Chondrocyte (in vitro differentiated cells): ENCODE data around the gene ADGRG4. TPM values are rescaled to one million over a fixed set of nuclear protein-coding genes. Genes with fewer than 3 reads are reported as not detected.

ENCODE experiments used
- DNase-seq: peaks from one replicate; pipeline ENCODE4 v3.0.0; 2021; ENCODE audit warnings: mixed read lengths, low spot score
- H3K27ac Mint-ChIP-seq: one replicate; pipeline ENCODE4 v1.8.0; 2021; ENCODE audit warnings: mild to moderate bottlenecking, moderate library complexity, mixed read lengths; ENCODE audit not compliant: unreplicated experiment
- H3K27me3 Mint-ChIP-seq: 2 replicates; pipeline ENCODE4 v1.8.0; 2021; ENCODE audit warnings: low read depth, mixed read lengths
- H3K36me3 Mint-ChIP-seq: 2 replicates; pipeline ENCODE4 v1.8.0; 2021; ENCODE audit warnings: low read depth, mixed read lengths
- H3K4me1 Mint-ChIP-seq: 2 replicates; pipeline ENCODE4 v1.8.0; 2021; ENCODE audit warnings: low read depth, mild to moderate bottlenecking, mixed read lengths
- H3K4me3 Mint-ChIP-seq: one replicate; pipeline ENCODE4 v1.8.0; 2021; ENCODE audit warnings: mild to moderate bottlenecking, moderate library complexity, mixed read lengths; ENCODE audit not compliant: unreplicated experiment
- H3K9me3 Mint-ChIP-seq: 2 replicates; pipeline ENCODE4 v1.8.0; 2021; ENCODE audit warnings: low read depth, mixed read lengths
- total RNA-seq: library from RNA; stranded (reverse); gene quantifications from 3 replicates; pipeline ENCODE4 v1.2.1, GENCODE V29; 2021
- TF ChIP-seq, protein P1 (sequence below): fragments of 200-600 bp; sonication (generic); IDR thresholded peaks from 2 replicates; pipeline ENCODE4 v1.5.0; 2021; ENCODE audit warnings: antibody characterized with exemption, mild to moderate bottlenecking, moderate library complexity

The ADGRG4 gene
- total RNA-seq, 1 donor from 2014 or later, result 0.30 TPM

DNA sequence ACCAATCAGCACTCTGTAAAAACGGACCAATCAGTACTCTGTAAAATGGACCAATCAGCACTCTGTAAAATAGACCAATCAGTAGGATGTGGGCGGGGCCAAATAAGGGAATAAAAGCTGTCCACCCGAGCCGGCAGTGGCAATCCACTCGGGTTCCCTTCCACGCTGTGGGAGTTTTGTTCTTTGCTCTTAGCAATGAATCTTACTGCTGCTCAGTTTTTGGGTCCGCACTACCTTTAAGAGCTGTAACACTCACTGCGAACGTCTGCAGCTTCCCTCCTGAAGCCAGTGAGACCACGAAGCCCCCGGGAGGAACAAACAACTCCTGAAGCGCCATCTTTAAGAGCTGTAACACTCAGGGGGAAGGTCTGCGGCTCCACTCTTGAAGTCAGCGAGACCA lies 120.6 kb downstream of the ADGRG4 start:
- Mint-ChIP-seq H3K4me3 (no peak overlapping the region), H3K9me3 (peaks cover 17% of the 10 kb centered on the region)

DNA sequence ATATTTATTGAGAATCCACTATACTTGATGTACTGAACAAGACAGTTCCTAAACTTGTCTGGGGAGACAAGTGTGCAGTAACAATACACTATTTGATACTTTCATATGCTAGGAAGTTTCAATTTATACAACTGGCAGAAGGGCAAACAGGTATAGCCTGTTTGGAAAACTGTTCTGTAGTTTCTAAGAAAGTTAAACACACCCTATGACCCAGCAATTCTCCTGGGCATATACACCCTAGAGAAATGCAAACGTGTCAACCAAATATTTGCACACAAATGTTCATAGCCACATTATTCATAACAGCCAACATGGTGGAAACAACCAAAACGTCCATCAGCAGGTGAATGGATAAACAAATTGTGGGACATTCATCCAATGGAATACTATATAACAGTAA lies 123.0 kb downstream of the ADGRG4 start:
- TF ChIP-seq, protein P1, sequence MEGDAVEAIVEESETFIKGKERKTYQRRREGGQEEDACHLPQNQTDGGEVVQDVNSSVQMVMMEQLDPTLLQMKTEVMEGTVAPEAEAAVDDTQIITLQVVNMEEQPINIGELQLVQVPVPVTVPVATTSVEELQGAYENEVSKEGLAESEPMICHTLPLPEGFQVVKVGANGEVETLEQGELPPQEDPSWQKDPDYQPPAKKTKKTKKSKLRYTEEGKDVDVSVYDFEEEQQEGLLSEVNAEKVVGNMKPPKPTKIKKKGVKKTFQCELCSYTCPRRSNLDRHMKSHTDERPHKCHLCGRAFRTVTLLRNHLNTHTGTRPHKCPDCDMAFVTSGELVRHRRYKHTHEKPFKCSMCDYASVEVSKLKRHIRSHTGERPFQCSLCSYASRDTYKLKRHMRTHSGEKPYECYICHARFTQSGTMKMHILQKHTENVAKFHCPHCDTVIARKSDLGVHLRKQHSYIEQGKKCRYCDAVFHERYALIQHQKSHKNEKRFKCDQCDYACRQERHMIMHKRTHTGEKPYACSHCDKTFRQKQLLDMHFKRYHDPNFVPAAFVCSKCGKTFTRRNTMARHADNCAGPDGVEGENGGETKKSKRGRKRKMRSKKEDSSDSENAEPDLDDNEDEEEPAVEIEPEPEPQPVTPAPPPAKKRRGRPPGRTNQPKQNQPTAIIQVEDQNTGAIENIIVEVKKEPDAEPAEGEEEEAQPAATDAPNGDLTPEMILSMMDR, result no peak
- Mint-ChIP-seq H3K36me3 (no peaks in the 10 kb centered on the region), H3K4me1 (no peaks in the 10 kb centered on the region), H3K9me3 (peaks cover 17% of the 10 kb centered on the region), H3K4me3 (no peak overlapping the region), H3K27ac (no peak overlapping the region), H3K27me3 (no peaks in the 10 kb centered on the region)
- DNase-seq, result no peak

More for the DNA sequence above, 120.6 kb downstream of the ADGRG4 start:
- H3K36me3 Mint-ChIP-seq, result no peaks in the 10 kb centered on the region
- H3K27me3 Mint-ChIP-seq, result no peaks in the 10 kb centered on the region
- DNase-seq, result no peak
- TF ChIP-seq, protein P1, result no peak
- H3K27ac Mint-ChIP-seq, result no peak overlapping the region
- H3K4me1 Mint-ChIP-seq, result no peaks in the 10 kb centered on the region

DNA sequence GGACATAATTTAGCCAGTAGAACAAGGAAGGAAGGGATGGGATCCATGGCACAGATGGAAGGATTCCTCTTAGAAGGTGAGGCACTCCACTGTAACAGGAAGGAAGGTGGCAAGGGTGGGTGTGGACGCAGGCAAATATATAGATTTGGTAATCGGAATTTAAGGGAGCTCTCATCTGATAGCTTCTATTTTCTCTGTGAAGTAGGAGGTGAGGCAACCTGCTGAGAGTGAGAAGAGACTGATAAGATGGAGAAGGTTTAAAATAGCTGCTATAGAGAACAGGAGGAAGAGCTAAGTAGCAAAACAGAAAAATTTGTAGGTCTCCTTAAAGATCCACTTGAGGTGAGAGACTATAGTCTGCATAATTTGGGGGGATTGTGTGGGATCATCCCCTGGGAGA lies 125.2 kb downstream of the ADGRG4 start:
- Mint-ChIP-seq H3K9me3 (peaks cover 8% of the 10 kb centered on the region), H3K27ac (no peak overlapping the region), H3K4me1 (no peaks in the 10 kb centered on the region), H3K4me3 (no peak overlapping the region), H3K36me3 (no peaks in the 10 kb centered on the region), H3K27me3 (no peaks in the 10 kb centered on the region)
- TF ChIP-seq, protein P1, result no peak
- DNase-seq, result no peak

DNA sequence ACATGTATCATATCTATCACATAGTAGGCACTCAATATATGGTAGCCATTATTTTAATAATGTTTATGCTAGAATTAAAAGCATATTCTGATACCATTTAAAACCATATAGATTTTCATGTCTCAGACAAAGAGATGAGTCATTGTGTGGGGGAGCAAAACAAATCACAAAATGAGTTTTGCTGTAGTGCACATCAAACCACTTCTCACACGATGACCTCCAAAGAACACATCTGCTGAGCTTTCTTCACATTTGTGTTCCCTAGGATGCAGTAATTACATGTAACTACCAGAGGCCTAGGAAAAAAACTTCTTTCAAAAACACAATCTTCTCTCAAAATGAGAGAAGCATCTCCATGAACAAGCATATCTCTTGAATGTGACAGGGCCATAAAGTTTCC lies 130.9 kb downstream of the ADGRG4 start:
- Mint-ChIP-seq H3K27me3 (peaks cover 4% of the 10 kb centered on the region), H3K9me3 (peaks cover 18% of the 10 kb centered on the region), H3K4me3 (no peak overlapping the region), H3K27ac (no peak overlapping the region), H3K36me3 (no peaks in the 10 kb centered on the region), H3K4me1 (no peaks in the 10 kb centered on the region)
- no peak for DNase-seq
- TF ChIP-seq, protein P1, result no peak

DNA sequence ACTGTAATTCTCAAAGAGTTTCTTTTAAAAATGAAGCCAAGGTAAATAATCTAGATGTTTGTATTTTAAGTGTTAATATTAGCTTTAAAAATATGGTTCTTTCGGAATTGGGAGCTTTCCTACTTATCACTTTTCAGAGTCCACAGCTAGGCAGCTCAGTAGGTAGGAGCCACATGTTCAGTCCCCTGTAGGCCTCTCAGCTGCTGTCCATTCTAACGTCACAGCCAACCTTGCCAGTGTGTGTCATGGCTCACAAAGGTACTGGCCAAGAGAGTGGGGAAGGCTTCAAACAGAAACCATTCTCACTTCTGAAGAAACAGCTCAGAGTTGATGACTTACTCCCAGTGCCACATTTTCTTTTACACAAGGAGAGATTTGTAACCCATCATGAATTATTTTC lies 137.0 kb downstream of the ADGRG4 start:
- Mint-ChIP-seq H3K9me3 (peaks cover 10% of the 10 kb centered on the region), H3K4me1 (no peaks in the 10 kb centered on the region), H3K36me3 (no peaks in the 10 kb centered on the region), H3K4me3 (no peak overlapping the region), H3K27ac (no peak overlapping the region), H3K27me3 (peaks cover 7% of the 10 kb centered on the region)
- TF ChIP-seq, protein P1, result no peak
- no peak for DNase-seq
